ENCODE data around the gene PTH1R.

DNA sequence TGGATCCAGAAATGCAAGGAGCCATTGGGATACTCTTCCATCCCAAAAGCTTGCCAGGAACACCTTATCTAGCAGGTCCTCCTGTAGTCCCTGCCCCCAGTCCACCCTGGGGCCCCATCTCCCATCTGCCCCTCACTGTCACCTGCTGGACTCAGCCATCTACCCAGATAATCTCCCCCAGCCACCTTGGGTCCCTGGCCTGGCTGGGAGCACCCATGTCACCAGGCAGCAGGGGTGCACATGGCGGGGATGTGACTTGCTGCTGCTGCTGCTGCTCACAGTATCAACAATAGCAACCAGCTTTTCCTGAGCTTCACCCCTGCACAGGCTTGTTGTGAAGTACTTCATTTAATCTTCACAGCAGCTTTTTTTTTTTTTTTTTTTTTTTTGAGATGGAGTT, 12.6 kb downstream of the PTH1R start:
- TF ChIP-seq, protein P1, sequence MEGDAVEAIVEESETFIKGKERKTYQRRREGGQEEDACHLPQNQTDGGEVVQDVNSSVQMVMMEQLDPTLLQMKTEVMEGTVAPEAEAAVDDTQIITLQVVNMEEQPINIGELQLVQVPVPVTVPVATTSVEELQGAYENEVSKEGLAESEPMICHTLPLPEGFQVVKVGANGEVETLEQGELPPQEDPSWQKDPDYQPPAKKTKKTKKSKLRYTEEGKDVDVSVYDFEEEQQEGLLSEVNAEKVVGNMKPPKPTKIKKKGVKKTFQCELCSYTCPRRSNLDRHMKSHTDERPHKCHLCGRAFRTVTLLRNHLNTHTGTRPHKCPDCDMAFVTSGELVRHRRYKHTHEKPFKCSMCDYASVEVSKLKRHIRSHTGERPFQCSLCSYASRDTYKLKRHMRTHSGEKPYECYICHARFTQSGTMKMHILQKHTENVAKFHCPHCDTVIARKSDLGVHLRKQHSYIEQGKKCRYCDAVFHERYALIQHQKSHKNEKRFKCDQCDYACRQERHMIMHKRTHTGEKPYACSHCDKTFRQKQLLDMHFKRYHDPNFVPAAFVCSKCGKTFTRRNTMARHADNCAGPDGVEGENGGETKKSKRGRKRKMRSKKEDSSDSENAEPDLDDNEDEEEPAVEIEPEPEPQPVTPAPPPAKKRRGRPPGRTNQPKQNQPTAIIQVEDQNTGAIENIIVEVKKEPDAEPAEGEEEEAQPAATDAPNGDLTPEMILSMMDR (IDR thresholded peaks at IDR 0.05), result no peak
- TF ChIP-seq, protein P2, sequence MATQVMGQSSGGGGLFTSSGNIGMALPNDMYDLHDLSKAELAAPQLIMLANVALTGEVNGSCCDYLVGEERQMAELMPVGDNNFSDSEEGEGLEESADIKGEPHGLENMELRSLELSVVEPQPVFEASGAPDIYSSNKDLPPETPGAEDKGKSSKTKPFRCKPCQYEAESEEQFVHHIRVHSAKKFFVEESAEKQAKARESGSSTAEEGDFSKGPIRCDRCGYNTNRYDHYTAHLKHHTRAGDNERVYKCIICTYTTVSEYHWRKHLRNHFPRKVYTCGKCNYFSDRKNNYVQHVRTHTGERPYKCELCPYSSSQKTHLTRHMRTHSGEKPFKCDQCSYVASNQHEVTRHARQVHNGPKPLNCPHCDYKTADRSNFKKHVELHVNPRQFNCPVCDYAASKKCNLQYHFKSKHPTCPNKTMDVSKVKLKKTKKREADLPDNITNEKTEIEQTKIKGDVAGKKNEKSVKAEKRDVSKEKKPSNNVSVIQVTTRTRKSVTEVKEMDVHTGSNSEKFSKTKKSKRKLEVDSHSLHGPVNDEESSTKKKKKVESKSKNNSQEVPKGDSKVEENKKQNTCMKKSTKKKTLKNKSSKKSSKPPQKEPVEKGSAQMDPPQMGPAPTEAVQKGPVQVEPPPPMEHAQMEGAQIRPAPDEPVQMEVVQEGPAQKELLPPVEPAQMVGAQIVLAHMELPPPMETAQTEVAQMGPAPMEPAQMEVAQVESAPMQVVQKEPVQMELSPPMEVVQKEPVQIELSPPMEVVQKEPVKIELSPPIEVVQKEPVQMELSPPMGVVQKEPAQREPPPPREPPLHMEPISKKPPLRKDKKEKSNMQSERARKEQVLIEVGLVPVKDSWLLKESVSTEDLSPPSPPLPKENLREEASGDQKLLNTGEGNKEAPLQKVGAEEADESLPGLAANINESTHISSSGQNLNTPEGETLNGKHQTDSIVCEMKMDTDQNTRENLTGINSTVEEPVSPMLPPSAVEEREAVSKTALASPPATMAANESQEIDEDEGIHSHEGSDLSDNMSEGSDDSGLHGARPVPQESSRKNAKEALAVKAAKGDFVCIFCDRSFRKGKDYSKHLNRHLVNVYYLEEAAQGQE (IDR thresholded peaks at IDR 0.05; ENCODE audit: insufficient read depth in 1 of 2, low read depth in 2 of 2, low read length in 1 of 2), result no peak

Data from Panc1 (cell line).